GM10266 (cell line): ENCODE data around the gene KRTAP25-1.

Source experiments
- DNase-seq: peaks from one replicate; pipeline ENCODE4 v3.0.0; 2012; ENCODE audit errors: extremely low spot score
- TF ChIP-seq, protein P1 (sequence below): IDR thresholded peaks from 2 replicates; pipeline ENCODE4 v1.5.1; 2012; ENCODE audit warnings: mild to moderate bottlenecking, low read depth; ENCODE audit not compliant: control insufficient read depth, insufficient read depth; ENCODE audit errors: missing control alignments

KRTAP25-1 gene

DNA sequence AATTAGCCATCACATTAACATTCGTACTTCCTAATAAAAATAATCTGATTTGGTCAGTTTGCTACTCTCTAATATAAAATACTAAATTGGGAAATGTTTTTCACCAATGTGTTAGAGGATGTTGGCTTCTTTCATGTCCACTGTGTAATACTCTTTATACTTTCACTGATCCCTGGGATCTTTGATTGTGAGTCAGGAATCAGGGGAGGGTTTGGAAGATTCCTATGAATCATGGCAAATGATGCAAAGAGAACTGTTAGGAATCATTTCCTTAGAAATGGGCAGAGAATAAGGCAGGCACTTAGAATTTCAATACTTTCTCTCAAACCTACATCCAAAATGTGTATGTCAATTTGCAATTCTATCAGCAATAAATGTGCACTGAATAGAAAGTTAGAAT lies 37.5 kb downstream of the KRTAP25-1 start:
- TF ChIP-seq, protein P1, sequence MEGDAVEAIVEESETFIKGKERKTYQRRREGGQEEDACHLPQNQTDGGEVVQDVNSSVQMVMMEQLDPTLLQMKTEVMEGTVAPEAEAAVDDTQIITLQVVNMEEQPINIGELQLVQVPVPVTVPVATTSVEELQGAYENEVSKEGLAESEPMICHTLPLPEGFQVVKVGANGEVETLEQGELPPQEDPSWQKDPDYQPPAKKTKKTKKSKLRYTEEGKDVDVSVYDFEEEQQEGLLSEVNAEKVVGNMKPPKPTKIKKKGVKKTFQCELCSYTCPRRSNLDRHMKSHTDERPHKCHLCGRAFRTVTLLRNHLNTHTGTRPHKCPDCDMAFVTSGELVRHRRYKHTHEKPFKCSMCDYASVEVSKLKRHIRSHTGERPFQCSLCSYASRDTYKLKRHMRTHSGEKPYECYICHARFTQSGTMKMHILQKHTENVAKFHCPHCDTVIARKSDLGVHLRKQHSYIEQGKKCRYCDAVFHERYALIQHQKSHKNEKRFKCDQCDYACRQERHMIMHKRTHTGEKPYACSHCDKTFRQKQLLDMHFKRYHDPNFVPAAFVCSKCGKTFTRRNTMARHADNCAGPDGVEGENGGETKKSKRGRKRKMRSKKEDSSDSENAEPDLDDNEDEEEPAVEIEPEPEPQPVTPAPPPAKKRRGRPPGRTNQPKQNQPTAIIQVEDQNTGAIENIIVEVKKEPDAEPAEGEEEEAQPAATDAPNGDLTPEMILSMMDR: no peak
- no peak for DNase-seq

DNA sequence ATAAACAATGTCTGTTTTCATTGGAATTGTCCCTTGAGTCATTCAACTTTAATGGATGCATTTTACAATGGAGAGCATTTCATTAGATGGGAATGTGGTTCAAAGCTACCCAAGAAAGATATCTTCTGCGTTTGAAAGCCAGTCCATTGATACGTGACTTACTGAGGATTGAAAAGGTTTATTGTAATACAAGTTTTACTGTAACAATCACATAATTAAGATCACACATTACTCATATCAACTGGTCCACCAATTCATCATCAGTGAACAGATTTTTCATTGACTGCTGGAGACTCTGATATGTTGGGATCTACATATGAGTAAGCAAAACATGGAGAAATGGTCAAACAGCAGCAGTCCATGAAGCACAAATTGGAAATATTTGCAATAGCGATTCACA lies 39.4 kb downstream of the KRTAP25-1 start:
- no peak for DNase-seq
- TF ChIP-seq, protein P1: no peak

DNA sequence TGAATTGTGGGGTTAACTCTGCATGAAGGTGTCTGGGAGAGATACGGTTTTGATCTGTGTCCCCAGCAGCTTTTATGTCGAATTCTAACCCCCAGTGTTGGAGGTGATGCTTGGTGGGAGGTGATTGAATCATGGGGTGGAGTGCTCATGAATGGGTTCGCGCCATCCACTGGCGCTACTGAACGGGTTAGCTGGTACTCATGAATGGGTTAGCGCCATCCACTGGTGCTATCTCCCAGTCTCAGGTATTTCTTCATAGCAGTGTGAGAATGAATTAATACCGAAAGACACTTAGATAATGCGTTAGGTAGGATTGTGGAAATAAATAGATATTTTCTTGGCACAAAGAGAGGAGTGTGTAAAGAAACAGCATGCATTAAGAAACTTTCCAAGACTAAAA lies 40.5 kb downstream of the KRTAP25-1 start:
- TF ChIP-seq, protein P1: no peak
- no peak for DNase-seq

DNA sequence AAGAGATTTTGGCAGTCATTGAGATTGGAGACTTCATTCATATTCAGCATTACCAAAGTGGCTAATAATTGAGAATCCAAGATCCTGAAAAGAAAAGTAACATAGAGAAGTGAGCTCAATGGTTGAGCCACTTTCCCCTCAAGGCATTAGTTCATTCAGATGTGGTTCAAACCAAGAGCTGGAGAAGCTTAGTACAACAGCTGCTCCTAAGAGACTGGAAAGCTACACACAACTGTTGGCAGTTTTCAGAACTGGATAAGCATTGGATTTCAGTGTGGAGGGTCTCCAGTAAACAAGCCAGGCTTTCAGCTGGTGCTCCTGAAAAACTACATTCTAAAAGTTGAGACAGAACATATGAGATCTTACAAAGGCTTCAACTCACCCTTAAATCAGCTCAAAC lies 44.3 kb downstream of the KRTAP25-1 start:
- TF ChIP-seq, protein P1: no peak
- DNase-seq: no peak

DNA sequence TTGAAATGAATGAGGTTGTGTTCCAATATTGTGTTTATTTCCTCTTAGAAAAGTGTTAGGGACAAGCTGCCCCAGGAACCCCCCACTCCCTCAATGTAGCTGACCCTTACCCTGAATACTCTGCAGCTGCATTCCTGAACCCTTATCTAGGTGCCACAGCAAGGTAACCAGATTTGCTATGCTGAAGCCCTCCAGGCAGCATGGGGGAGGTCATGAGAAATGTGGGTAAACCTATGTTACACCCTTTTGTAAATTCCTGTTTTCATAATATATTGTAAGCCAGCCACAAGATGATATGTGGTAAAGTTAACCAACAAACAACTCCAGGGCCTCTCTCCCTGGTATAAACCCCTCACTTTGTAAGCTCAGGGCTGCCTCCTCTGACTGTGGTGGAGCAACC lies 45.6 kb downstream of the KRTAP25-1 start:
- TF ChIP-seq, protein P1: no peak
- no peak for DNase-seq

DNA sequence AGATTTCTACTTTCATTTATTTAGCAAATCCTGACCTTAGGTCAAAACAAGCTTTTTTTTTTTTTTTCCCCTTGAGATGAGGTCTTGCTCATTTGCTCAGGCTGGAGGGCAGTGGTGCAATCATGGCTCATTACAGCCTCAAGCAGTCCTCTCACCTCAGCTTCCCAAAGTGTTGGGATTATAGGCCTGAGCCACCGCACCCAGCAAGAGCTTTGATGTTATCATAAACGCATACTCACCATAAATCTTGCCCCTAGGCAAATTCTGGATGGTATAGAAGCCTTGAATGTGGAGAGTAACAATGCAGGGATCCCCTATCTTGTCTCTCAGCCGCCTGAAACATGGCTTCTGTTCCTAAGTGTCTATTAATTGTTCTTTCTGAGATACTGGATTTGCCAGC lies 48.7 kb downstream of the KRTAP25-1 start:
- no peak for DNase-seq
- TF ChIP-seq, protein P1: no peak
